HG03558 (cell line): Measurements from ENCODE around the gene MVB12A.

Experiments used
- ATAC-seq: cut with Tn5 transposase; IDR thresholded peaks from one replicate; pipeline ENCODE4 v1.9.1; 2021; ENCODE audit warnings: moderate number of reproducible peaks; ENCODE audit not compliant: unreplicated experiment; ENCODE audit errors: extremely low read depth

MVB12A gene

GRCh38 chr19:17469092-17469480 is 49.2 kb downstream of the MVB12A start:
- ATAC-seq = no peak

- peak; percentile 33 for ATAC-seq
These were observed 49.7 kb downstream of the MVB12A start for GRCh38 chr19:17469481-17470067.

GRCh38 chr19:17470068-17470841 is 50.4 kb downstream of the MVB12A start, which contains the start of gene SLC27A1:
SLC27A1 (plus strand) TSS chr19:17470524; CDS start chr19:17470541, 17 bp downstream.
- peak; percentile 43 for ATAC-seq

GRCh38 chr19:17471410-17472125 is 51.7 kb downstream of the MVB12A start:
- ATAC-seq = no peak

- ATAC-seq = no peak
These were observed 53.2 kb downstream of the MVB12A start for GRCh38 chr19:17473041-17473440.
